ENCODE data around the gene HNRNPUL1. TPM values are rescaled to one million over a fixed set of nuclear protein-coding genes. Genes with fewer than 3 reads are reported as not detected.

The HNRNPUL1 gene
- total and polyA plus RNA-seq, 9 of the 15 experiments (the other 6 are each of a cell fraction or from before 2014, with no cell fraction given): 7.3 to 211 (median 85.0) TPM

GRCh38 chr19:41323430-41324125 is 59.4 kb downstream of the HNRNPUL1 start (continued):
- TF ChIP-seq DEAF1 (CRISPR knock-in tag; IDR thresholded peaks at IDR 0.05): no peak
- no peak for TF ChIP-seq USF1 (CRISPR knock-in tag; IDR thresholded peaks at IDR 0.05)
- TF ChIP-seq NR4A1 (CRISPR knock-in tag; IDR thresholded peaks at IDR 0.05): peak; percentile 15; the same call in 1 of the 2 replicates
- TF ChIP-seq NR4A1 (tag; IDR thresholded peaks at IDR 0.05): no peak
- peak; percentile 91 for TF ChIP-seq CXXC5 (CRISPR knock-in tag; IDR thresholded peaks at IDR 0.05)
- peak; percentile 90 for TF ChIP-seq CBFA2T3 (IDR thresholded peaks at IDR 0.05)
- TF ChIP-seq ZNF639 (CRISPR knock-in tag; conservative IDR thresholded peaks at IDR 0.05 in 1 of 2, IDR thresholded peaks at IDR 0.05 in 1 of 2): peak in 1 of 2 experiments; percentile 91; a peak in 2 of 4 replicates
- TF ChIP-seq NKRF (IDR thresholded peaks at IDR 0.05; ENCODE audit: borderline replicate concordance): no peak; the same call in 1 of the 2 replicates
- no peak for TF ChIP-seq BCL6 (CRISPR knock-in tag; IDR thresholded peaks at IDR 0.05)
- peak; percentile 82 to 92 for TF ChIP-seq MNT (conservative IDR thresholded peaks at IDR 0.05)
- no peak for TF ChIP-seq STAG1 (CRISPR knock-in tag; IDR thresholded peaks at IDR 0.05; ENCODE audit: borderline replicate concordance)
- TF ChIP-seq MECOM (CRISPR knock-in tag; IDR thresholded peaks at IDR 0.05): no peak
- peak in 1 of 3 experiments; percentile 78; a peak in 2 of 6 replicates for TF ChIP-seq ZBTB11 (CRISPR knock-in tag; IDR thresholded peaks at IDR 0.05)
- peak; percentile 38 to 88; a peak in 2 of 4 replicates for TF ChIP-seq RCOR1 (IDR thresholded peaks at IDR 0.05; ENCODE audit: borderline replicate concordance in 1 of 2, low read depth in 2 of 2, low read length in 2 of 2)

Measured in K562 (cell line).